HG03060 (cell line): ENCODE results near the gene GTF2A1L.
"Not testable (repeated sequence)": the region's sequence is repeated elsewhere in the genome, so short reads cannot be mapped to it uniquely, and the experiment has no call there.

Experiments
- ATAC-seq: cut with Tn5 transposase; IDR thresholded peaks from one replicate; pipeline ENCODE4 v1.9.1; 2021; ENCODE audit warnings: low read depth, moderate number of reproducible peaks; ENCODE audit not compliant: unreplicated experiment

GTF2A1L gene

GRCh38 chr2:48694149-48694548 lies 76.5 kb downstream of the GTF2A1L start:
- no peak for ATAC-seq

GRCh38 chr2:48695991-48696390 lies 78.3 kb downstream of the GTF2A1L start:
- no peak for ATAC-seq

GRCh38 chr2:48696881-48697280 lies 79.2 kb downstream of the GTF2A1L start:
- ATAC-seq, result no peak

- ATAC-seq, result no peak
Observed at GRCh38 chr2:48699348-48699930, 81.8 kb downstream of the GTF2A1L start.

- ATAC-seq, result not testable (repeated sequence)
Observed at GRCh38 chr2:48703621-48704020, 86.0 kb downstream of the GTF2A1L start.

- ATAC-seq, result no peak
Observed at GRCh38 chr2:48707466-48707865, 89.8 kb downstream of the GTF2A1L start.

- ATAC-seq, result no peak
Observed at GRCh38 chr2:48709096-48710034, 91.7 kb downstream of the GTF2A1L start.

GRCh38 chr2:48711343-48711742 lies 93.7 kb downstream of the GTF2A1L start:
- no peak for ATAC-seq

- no peak for ATAC-seq
Observed at GRCh38 chr2:48712151-48712550, 94.5 kb downstream of the GTF2A1L start.

- no peak for ATAC-seq
Observed at GRCh38 chr2:48713647-48714046, 96.0 kb downstream of the GTF2A1L start.

GRCh38 chr2:48714245-48714644 lies 96.6 kb downstream of the GTF2A1L start:
- no peak for ATAC-seq

GRCh38 chr2:48715042-48715899 lies 97.6 kb downstream of the GTF2A1L start:
- no peak for ATAC-seq

GRCh38 chr2:48715956-48716355 lies 98.3 kb downstream of the GTF2A1L start:
- ATAC-seq, result no peak

- ATAC-seq, result no peak
Observed at GRCh38 chr2:48717846-48718245, 100.2 kb downstream of the GTF2A1L start.

- no peak for ATAC-seq
Observed at GRCh38 chr2:48719480-48720177, 102.0 kb downstream of the GTF2A1L start.

- no peak for ATAC-seq
Observed at GRCh38 chr2:48721158-48721557, 103.5 kb downstream of the GTF2A1L start.

GRCh38 chr2:48722391-48722790 lies 104.7 kb downstream of the GTF2A1L start:
- ATAC-seq, result no peak

GRCh38 chr2:48723129-48723528 lies 105.5 kb downstream of the GTF2A1L start:
- ATAC-seq, result no peak

- no peak for ATAC-seq
Observed at GRCh38 chr2:48724278-48724677, 106.6 kb downstream of the GTF2A1L start.

GRCh38 chr2:48725696-48726494 lies 108.2 kb downstream of the GTF2A1L start:
- ATAC-seq, result no peak
